ENCODE results near the gene ZDHHC11B.
"Not testable (repeated sequence)": the region's sequence is repeated elsewhere in the genome, so short reads cannot be mapped to it uniquely, and the experiment has no call there.

The ZDHHC11B gene

DNA sequence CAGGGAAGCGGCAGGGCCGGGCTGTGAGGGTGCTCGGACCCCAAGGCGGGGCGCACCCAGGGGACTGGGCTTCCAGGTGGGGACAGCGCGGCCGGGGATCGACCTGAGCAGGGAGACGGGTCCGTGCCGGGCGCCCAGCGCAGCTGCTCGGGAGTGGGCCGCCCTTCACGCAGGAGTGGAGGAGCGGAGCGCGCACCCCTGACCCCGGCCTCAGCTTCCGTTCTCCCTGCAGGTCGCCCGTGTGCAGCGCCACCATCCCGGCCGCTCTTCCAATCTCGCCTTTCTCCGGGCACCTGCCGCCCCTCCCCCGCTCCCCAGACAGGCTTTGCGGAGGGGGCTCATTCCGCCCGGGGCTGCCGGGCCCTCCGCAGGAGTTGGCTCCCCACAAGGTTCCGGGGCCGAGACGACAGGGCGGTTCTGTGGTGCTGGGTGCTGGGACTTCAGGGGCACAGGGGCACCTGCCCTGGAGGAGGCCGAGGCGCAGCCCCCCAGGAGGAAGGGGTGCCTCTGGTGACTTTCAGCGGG, 714 bp upstream of the ZDHHC11B start:
- DNase-seq (ENCODE audit: low read depth in 1 of 2, low spot score in 1 of 2): not testable (repeated sequence)

DNA sequence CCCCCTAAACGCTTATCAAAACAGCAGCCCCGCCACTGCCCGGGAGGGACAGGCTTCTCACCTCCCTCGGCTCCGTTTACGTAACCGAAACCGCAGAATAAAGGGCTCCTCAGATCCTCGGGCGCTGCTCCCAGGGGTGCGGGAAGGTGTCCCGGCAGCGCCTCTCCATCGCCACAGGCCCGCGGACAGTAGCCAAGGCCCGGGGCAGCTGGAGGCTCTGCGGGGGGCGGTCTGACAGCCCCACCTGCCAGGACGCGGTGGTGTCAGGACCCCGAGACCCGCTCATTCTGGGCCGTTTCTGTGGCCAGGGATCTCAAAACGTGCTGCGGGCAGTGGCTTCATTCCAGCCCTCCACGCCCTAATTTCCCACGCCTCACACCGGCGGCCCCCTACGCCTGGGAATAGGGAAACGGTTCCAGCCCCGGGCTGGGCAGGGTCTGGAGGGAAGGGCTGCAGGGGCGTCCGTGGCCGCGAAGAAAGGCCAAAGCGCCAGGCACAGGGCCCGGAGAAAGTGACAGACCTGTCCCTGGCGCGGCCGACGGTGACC, 575 bp downstream of the ZDHHC11B start:
- peak in 1 of 2 donors; percentile 39 for DNase-seq (ENCODE audit: low read depth in 1 of 2, low spot score in 1 of 2)

DNA sequence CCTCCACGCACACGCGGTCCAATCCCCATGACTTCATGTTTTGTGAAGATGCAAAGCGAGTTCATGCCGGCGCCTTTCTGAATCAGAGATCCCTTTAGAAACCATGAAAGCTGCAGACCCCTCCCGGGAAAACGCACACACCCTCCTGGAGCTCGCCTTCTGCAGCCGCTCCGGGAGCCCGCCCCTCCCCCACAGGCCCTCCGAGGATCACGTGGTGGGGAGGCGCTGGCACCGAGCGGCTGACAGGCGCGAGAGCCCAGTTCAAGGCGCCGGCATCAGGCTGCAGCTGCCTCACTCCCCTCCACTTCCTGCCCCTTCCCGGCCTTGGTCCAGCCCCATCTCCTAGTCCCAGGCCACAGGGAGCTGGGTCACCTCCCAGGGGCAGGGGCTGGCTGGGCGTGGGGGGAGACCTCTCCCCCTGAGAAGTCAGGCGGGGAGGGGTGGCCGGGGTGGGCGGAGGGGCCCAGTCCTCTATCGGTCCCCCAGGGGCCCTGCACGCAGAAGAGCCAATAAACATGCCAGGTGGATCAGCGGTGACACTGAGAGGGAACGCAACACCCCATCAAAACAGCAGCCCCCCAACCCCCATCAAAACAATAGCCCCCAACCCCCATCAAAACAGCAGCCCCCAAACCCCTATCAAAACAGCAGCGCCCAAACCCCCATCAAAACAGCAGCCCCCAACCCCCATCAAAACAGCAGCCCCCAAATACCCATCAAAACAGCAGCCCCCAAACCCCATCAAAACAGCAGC, 1.3 kb downstream of the ZDHHC11B start:
- not testable (repeated sequence) for DNase-seq (ENCODE audit: low read depth in 1 of 2, low spot score in 1 of 2)

DNA sequence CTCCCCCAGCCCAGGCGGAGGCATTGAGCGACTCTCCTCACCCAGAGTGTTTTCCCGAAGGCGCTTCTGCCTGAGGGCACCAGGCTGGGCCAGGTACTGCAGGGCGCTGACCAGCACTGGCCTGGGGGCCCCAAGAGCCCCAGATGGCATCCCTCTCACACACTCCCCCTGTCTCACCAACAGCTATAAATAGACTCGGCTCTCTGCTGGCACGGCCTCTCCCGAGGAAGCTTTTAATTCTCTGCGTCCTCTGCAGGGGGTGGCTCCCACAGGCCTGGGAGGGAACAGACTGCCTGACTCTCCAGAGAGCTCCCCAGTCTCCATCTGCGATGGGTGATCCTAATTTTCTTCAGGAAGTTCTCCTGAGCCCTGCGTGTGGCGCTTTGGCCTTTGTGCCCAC, 2.2 kb downstream of the ZDHHC11B start:
- not testable (repeated sequence) for DNase-seq (ENCODE audit: low read depth in 1 of 2, low spot score in 1 of 2)

DNA sequence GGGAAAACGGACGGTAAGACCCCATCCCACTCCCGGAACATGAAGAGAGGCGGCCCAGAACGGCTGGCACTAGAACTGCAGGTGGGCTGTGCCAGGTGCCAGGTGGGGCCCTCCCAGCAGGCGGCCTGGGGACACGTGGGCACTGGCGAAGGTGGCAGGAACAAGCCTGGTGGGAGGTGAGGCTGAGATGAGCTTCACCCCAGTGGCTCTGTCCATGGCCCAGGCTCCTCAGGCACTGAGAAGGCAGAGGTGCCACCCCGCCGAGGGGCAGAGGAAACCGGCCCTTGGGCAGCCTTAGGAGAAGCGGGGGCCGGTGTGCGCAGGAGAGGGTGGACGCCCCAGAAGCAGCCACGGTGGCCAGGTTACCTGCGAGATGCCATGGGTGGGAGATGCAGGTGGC, 4.0 kb downstream of the ZDHHC11B start:
- DNase-seq (ENCODE audit: low read depth in 1 of 2, low spot score in 1 of 2): not testable (repeated sequence)

DNA sequence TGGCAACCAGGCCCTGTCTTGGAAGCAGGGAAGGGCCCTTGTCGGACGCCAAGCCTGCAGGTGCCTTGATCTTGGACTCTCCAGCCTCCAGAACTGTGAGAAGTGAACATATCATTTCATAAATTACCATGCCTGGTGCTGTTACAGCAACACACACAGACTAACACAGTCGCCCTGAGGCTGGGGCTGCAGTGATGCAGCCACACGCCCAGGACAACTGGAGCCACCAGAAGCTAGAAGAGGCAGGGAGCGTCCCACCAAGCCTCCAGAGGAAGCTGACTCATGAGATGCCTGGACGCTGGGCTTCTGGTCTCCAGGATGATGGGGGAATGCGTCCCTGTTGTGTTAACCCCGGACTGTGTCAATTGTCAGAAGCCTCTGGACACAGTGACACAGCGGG, 5.6 kb downstream of the ZDHHC11B start:
- DNase-seq (ENCODE audit: low read depth in 1 of 2, low spot score in 1 of 2): not testable (repeated sequence)

DNA sequence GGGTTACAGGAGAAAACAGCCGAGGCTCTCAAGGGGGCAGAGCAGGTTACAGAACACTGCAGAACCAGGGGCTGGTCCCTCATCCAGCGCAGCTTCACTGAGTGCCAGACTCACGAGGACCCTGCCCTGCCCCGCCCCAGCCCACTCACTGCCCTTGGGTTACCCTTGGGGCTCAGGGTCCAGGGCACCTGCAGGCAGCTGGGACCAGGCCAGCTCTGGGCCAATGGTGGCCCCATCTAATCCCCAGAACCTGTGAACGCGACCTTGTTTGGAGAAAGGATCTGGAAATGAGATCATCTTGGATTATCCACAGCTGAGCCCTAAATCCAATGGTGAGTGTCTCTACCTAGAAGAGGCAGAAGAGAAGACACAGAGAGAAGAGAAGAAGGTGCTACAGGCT, 6.1 kb downstream of the ZDHHC11B start:
- not testable (repeated sequence) for DNase-seq (ENCODE audit: low read depth in 1 of 2, low spot score in 1 of 2)

DNA sequence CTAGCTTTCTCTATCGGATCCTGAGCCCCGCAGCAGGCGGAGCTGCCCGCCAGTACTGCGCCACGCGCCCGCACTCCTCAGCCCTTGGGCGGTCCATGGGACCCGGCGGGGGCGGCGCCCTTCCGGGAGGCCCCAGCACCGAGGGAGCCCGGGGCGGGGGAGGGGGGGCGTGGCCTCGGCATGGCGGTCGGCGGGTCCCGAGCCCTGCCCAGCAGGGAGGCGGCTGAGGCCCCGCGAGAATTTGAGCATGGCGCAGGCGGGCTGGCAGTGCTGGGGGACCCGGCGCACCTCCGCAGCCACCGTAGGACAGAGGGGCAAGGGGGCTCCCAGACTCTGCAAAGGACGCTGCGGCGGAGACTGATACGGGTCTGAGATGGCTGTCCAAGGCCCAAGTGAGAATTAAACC, 6.8 kb downstream of the ZDHHC11B start:
- DNase-seq (ENCODE audit: low read depth in 1 of 2, low spot score in 1 of 2): peak in 1 of 2 donors; percentile 11

DNA sequence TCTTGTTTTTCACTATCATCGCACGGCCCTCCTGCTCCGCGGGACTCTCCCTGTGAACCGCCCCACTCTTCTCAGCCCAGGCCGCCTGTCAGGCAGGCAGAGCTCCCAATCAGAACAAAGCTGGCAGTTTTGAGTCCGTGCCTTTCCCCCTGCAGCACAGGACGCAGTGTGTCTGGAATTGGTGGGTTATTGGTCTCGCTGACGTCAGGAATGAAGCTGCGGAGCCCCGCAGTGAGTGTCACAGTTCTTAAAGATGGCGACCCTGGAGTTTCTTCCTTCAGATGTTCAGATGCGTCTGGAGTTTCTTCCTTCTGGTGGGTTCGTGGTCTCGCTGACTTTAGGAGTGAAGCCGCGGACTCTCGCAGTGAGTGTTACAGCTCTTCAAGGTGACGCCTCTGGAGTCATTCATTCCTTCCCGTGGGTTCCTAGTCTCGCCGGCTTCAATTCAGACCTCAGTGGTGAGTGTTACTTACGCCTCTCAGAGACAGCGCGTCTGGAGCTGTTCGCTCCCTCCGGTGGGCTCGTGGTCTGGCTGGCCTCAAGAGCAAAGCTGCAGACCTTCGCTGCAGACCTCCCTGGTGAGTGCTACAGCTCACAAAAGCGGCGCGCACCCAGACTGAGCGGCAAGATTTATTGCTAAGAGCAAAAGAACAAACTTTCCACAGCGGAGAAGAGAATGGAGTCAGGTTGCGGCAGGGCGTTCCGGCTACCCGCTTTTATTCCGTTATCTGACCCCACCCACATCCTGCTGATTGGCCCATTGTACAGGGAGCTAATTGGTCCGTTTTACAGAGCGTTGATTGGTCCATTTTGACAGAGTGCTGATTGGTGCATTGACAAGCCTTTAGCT, 7.4 kb downstream of the ZDHHC11B start:
- DNase-seq (ENCODE audit: low read depth in 1 of 2, low spot score in 1 of 2): no peak

DNA sequence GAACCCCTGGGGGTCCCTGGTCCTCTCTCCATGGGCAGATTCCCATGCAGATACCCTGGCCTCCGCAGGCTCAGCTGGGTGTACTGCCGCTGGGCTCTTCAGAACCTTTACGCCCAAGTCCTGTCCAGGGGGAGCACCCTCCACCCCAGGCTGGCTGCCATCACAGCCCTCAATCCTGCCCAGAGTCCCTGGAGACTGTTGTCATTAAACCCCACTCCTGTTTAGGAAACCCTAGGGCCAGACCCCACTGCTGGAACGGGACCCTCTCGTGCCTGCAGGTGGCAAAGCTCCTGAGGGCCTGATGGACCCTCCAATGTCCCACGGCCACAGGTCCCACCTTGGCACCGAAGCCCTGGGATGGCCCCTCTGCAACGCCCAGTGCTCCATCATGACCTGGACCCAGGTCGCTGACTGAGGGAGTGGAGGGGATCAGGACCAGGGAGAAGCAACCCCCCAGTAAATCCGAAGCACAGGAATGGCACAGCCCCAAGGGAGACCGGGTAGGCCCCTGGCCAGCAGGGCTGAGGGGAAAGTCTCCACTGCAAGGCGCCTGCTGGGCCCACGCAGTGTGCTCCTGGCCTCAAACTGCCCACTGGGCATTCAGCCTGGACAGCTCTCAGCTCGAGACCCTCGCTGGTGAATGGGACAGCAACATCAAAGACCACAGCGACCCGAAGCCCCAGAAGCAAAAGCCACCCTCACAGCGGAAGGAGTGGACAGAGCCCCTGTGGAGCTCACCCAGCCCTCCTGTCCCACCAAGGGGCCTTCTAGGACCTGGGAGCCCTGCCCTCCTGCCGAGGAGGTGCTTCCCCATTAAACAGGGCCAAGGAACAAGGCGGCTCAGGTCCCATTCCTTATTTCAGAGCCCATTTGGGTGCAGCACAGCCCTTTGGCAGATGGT, 8.3 kb downstream of the ZDHHC11B start:
- no peak for DNase-seq (ENCODE audit: low read depth in 1 of 2, low spot score in 1 of 2)

DNA sequence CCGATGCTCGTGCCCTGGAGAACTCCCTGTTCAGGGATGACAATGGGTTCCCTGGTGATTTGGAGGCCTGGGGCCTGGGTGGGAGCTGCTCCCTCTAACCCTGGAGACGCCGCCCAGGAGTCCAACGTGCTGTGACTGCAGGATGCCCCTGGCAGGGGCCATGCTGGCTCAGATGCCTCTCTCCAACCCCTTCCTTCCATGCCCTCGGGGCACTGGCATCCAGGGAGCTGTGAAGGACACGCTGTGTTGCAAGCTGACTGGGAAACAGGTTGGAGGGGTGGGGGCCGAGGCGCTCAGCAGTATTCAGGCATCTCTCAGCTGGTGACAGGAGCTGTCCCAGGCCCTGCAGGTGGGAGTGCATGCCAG, 9.0 kb downstream of the ZDHHC11B start:
- not testable (repeated sequence) for DNase-seq (ENCODE audit: low read depth in 1 of 2, low spot score in 1 of 2)

DNA sequence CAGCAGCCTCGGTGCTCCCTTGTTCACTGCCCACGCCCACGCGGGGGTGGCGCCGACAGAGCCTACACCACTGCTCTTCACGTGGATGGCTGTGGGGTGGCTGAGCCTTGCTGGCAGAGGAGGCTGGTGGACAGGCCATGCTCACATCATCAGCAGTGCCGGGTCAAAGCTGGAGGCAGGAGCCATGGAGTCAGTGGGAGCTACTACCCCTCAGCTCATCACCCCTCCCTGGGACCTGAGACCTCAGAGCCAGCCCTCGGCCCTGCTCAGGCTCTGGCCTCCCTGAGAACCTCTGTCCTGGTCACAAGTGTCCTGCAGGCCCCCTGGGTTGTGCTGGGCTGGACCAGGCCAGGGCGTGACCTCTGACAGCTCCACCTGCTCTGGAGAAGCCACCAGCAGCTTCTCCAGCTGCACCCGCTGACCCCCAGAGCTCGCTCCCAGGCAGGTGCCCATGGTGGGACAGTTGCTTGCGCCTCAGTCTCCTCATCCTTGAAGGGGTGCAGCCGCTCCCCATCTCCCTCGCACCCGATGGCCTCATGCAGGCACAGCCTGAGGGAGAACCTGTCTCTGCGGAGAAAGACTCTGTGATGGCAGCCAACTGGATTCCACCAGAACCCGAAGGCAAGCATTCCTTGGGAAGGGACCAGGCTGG, 9.5 kb downstream of the ZDHHC11B start:
- not testable (repeated sequence) for DNase-seq (ENCODE audit: low read depth in 1 of 2, low spot score in 1 of 2)

DNA sequence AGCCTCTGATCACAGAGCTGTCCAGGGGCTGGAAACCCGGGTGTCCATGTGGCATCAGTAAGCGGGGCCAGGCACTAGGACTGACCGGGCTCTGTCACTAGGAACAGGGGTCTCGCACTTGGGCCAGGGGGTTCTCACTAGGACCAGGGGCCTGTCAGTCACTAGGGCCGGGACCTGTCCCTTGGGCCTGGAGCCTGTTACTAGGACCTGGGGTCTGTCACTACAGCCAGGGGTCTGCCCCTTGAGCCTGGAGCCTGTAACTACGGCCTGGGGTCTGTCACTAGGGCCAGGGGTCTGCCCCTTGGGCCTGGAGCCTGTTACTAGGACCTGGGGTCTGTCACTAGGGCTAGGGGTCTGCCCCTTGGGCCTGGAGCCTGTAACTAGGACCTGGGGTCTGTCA, 10.2 kb downstream of the ZDHHC11B start:
- DNase-seq (ENCODE audit: low read depth in 1 of 2, low spot score in 1 of 2): not testable (repeated sequence)

DNA sequence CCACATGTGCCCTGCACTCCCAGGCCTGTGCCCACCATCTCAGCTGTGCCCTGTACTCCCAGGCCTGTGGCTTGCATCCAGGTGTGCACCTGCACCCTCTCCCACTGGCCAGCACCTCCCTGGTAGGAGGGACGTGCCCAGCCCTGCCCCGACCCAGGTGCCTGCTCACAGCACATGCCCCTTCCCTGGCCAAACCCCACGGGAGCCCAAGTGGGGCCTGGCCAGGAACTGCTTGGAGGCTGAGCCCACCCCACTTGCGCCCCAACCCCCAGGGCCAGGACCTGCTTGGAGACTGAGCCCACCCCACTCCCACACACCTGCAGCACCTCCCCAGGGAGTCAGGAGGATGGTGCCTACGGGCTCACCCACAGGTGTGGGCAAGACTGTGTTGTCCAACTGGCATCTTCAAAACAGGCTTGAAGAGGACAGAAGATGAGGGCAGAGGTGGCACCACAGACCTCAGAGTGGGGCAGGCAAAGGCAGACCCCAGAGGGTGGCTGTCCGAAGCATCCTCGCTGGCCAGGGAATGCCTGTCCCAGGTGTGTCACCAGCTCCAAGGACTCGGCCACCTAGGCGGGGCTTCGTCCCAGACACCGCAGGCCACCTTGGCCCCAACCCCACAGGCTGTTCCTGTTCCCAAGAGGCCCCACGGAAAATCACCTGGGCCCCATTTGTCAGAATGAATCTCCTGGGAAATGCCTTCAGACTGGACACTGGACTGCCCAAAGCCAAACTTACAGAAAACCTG, 10.8 kb downstream of the ZDHHC11B start:
- no peak for DNase-seq (ENCODE audit: low read depth in 1 of 2, low spot score in 1 of 2)

DNA sequence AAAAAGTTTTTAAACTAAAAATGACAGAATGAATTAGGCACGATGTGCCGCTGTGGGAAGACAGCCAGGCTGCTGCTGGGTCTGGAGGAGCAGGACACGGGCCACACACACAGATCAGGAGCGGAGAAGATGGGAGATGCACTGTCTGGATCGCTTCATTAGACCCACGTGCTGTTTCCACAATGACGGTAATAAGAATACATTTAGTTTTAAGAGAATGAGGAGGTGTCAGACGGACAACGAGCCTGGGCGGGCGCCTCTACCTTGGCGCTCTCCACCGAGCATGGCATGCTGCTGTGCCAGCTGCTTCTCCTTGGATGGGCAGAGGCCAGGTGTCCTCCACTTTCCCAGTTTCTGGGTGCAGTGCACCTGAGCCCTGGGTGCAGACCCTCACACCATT, 11.6 kb downstream of the ZDHHC11B start:
- not testable (repeated sequence) for DNase-seq (ENCODE audit: low read depth in 1 of 2, low spot score in 1 of 2)

DNA sequence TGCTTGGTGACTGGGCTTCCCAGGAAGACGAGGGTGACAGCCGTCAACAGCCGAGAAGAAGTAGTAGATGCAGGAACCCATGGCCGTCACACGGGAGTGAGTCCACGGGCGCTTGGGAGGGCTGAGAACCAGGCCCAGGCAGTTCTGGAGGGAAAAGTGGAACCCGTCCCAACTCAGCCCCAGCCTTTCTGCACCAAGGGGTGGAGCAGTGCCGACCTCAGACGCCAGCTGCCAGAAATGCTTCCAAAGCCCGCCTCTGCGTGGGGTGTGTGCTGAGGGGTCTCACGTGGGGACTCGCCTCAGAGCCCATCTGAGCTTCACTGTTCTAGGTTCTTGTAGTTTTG, 12.0 kb downstream of the ZDHHC11B start:
- not testable (repeated sequence) for DNase-seq (ENCODE audit: low read depth in 1 of 2, low spot score in 1 of 2)

DNA sequence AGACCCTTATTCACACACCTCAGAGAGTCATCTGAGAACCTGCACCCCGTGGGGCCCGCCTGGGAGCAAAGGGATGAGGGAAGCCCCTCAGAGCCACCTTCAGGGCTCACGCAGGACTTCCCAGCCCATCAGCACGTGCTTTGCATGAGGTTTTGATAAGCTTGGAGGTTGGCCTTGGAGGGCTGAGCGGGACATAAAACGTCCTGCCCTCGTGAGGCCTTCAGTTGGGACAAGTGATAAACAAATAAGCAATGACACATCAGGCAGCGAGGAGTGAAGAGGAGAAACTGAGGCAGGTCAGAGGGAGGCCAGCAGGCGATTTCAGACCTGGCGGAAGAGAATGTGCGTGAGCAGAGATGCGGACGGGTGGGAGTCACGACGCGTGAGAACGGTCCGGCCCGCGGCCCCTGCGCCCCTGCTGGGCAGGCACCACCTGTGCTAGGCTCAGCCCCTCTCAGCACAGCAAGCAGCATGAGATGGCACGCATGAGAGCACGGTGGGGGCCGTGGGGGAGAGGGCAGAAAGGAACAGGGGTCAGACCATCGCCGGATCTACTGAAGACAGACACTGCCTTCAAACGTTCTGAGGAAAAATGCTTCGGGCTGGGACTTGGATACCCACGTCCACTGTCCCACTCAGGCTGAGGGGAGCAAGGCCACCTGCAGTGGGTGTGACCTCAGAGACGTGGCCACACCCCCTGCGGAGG, 12.5 kb downstream of the ZDHHC11B start:
- not testable (repeated sequence) for DNase-seq (ENCODE audit: low read depth in 1 of 2, low spot score in 1 of 2)

DNA sequence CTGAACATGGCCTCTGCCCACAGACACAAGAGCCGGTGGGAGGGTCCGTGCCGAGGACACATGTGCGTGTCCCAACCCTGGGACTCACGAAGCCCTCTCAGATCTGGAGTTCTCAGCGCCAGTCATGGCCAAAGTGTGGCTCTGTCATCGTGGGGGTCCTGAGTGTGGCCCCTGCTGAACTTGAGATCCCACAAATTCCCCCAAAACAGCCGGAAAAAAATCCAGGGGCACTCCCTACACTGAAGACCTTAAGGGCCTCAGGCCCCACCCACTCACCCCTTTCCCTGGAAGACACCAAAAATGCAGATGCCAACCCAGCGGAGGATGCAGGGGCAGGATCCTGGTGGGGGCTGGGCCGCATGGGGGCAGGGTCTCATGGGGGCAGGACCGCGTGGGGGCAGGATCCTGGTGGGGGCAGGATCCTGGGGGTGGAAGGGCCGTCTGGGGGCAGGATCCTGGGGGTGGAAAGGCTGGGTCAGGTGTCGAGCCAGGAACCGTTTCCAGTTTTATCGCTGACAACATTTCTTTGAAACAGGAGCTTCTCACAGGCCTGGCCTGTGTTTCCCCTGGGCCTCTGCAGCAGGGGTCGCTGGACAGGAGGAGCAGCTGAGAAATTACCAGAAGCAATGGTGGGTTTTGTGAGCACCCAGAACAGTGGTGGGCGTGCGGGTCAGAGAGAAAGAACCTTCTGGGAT, 13.3 kb downstream of the ZDHHC11B start:
- not testable (repeated sequence) for DNase-seq (ENCODE audit: low read depth in 1 of 2, low spot score in 1 of 2)

Measured in stimulated activated CD4-positive, alpha-beta T cell treated with anti-CD3 and anti-CD28 coated beads, Interleukin-15, amount 100 ng/mL, for 1 hour (primary cell).